Uterus (tissue), 4 donors: ENCODE data around the gene MAD1L1. TPM values are rescaled to one million over a fixed set of nuclear protein-coding genes. Genes with fewer than 3 reads are reported as not detected.

ENCODE experiments used
- DNase-seq, 2 donors: peaks; one replicate each; pipeline ENCODE4 v3.0.0-alpha.2; 2019 to 2020
- H3K27ac ChIP-seq, 2 donors: fragments of 200-600 bp; sonication (generic); 1 replicate in 1 of 2; 2 replicates in 1 of 2; pipeline ENCODE4 v1.5.1; 2016 to 2018
- H3K27me3 ChIP-seq, 2 donors: fragments of 200-600 bp; sonication (generic); one replicate each; pipeline ENCODE4 v1.5.1; 2018 to 2019; ENCODE audit warnings: control low read depth in 1 of 2
- H3K36me3 ChIP-seq, 2 donors: fragments of 200-600 bp; sonication (generic); one replicate each; pipeline ENCODE4 v1.5.1; 2019; ENCODE audit warnings: control low read depth in 1 of 2
- H3K4me1 ChIP-seq, 2 donors: fragments of 200-600 bp; sonication (generic); one replicate each; pipeline ENCODE4 v1.5.1; 2018 to 2019; ENCODE audit warnings: control low read depth in 1 of 2
- H3K4me3 ChIP-seq, 2 donors: fragments of 200-600 bp; sonication (generic); 1 replicate in 1 of 2; 2 replicates in 1 of 2; pipeline ENCODE4 v1.5.1; 2018 to 2019; ENCODE audit warnings: mild to moderate bottlenecking in 1 of 2
- H3K9me3 ChIP-seq, 2 donors: fragments of 200-600 bp; sonication (generic); one replicate each; pipeline ENCODE4 v1.5.1; 2019; ENCODE audit warnings: control low read depth in 1 of 2
- POLR2A ChIP-seq, 2 donors: fragments of 450-650 bp; IDR thresholded peaks; one replicate each; pipeline ENCODE4 v1.6.1; 2016; ENCODE audit warnings: antibody characterized with exemption in 2 of 2, mild to moderate bottlenecking in 1 of 2, moderate library complexity in 1 of 2
- intact Hi-C: fragments of 100-400 bp; cut with DNase I; formaldehyde crosslinking; loops from one replicate; pipeline ENCODE4 v1.15.1; 2023; ENCODE audit warnings: low total_unique reads
- total RNA-seq, 4 donors: library from RNA; depleted of rRNA in 3 of 4; stranded (reverse); fragments of >200 nt in 3 of 4; gene quantifications; one replicate each; pipeline versions ENCODE4 v1.1.0 to v1.2.4, GENCODE V29; 2014 to 2023
- TF ChIP-seq, protein P1 (sequence below), 4 experiments: fragments of 200-600 bp in 2 of 4; fragments of 450-650 bp in 2 of 4; sonication (generic) in 2 of 4; IDR thresholded peaks; one replicate each; pipeline ENCODE4 v1.5.1; 2016 to 2019; ENCODE audit warnings: antibody characterized with exemption in 4 of 4, mild to moderate bottlenecking in 2 of 4, moderate library complexity in 1 of 4
- donor health status: DM: yes; HTN: yes; CAD: no.

Gene MAD1L1
- total RNA-seq, 4 donors from 2014 or later = 13.3 to 37.4 (median 33.1) TPM

DNA sequence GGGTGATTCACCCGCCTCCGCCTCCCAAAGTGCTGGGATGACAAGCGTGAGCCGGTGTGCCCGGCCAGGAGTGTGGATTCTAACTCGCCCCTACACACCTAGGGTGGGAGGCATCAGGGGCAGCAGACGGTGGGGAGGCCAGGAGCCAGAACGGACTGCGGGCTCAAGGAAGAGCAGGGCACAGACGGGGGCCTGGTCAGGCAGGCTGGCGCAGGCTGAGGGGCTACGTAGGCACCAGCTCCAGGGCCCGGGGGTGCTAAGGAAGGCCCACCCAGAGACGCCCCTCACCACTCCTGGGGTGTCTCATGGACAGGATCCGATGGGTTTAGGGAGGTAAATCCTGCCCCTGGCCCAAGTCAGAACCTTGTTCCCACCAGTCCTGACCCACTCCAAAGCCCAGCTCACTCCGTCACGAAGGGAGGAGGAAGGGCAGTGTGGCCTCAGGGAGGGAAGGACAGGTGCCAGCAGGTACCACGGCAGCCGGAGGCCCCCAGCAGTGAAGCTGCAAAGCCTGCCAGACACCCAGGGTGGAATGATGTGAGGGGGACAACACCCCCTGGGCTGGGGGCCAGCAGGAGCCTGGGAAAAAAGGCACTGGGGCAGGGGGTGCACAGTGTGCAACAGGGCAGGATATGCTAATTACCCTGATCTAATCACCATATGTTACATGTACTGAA is 251.4 kb downstream of the MAD1L1 start:
- Histone ChIP-seq H3K4me3 (no peak overlapping the region), H3K27ac (no peak overlapping the region), H3K36me3 (no peaks in the 10 kb centered on the region), H3K9me3 (no peaks in the 10 kb centered on the region), H3K4me1 (no peaks in the 10 kb centered on the region), H3K27me3 (no peaks in the 10 kb centered on the region)
- intact Hi-C loops = no loop called here
- TF ChIP-seq POLR2A (IDR thresholded peaks at IDR 0.05) = no peak
- TF ChIP-seq, protein P1, sequence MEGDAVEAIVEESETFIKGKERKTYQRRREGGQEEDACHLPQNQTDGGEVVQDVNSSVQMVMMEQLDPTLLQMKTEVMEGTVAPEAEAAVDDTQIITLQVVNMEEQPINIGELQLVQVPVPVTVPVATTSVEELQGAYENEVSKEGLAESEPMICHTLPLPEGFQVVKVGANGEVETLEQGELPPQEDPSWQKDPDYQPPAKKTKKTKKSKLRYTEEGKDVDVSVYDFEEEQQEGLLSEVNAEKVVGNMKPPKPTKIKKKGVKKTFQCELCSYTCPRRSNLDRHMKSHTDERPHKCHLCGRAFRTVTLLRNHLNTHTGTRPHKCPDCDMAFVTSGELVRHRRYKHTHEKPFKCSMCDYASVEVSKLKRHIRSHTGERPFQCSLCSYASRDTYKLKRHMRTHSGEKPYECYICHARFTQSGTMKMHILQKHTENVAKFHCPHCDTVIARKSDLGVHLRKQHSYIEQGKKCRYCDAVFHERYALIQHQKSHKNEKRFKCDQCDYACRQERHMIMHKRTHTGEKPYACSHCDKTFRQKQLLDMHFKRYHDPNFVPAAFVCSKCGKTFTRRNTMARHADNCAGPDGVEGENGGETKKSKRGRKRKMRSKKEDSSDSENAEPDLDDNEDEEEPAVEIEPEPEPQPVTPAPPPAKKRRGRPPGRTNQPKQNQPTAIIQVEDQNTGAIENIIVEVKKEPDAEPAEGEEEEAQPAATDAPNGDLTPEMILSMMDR (IDR thresholded peaks at IDR 0.05) = no peak
- no peak for DNase-seq

DNA sequence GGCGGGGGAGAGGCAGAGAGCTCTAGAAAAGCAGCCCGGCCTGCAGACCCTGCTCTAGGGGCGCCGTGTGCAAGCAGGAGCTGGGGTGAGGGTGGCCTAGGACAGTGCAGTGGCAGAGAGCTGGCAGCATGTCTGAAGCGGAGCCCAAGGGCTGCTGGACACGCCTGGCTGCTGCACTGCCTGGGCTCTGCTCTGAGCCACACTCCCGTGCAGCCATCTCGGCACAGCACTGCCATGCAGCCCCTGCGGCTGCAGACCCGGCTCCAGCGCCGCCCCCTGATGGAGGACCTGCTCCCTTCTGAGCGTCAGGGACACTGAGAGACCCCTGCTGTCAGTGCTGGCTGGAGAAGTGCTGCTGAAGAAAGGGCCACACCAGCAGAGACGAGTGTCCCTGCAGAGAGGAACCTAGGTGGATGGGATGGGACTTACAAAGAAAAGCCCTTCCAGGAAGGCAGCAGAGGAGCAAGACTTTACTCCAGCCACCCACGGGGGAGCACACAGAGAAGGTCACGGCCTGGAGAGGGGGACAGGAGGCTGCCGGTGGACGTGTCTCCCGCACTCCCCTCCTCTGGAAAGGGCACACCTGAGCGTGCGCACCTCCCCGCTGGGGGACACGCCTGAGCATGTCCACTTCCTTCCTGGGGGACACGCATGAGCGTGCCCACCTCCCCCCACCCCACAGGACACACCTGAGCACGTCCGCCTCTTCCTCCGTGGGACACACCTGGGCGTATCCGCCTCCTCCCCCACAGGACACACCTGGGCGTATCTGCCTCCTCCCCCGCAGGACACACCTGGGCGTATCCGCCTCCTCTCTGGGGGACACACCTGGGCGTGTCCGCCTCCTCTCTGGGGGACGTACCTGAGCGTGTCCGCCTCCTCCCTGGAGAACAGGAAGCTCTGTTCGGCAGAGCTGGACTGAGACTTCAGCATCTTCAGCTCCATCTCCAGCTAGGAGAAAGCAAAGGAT is 252.9 kb downstream of the MAD1L1 start:
- Histone ChIP-seq H3K9me3 (no peaks in the 10 kb centered on the region), H3K4me3 (no peak overlapping the region), H3K27ac (no peak overlapping the region), H3K4me1 (no peaks in the 10 kb centered on the region), H3K36me3 (no peaks in the 10 kb centered on the region), H3K27me3 (no peaks in the 10 kb centered on the region)
- intact Hi-C loops = no loop called here
- DNase-seq = no peak
- TF ChIP-seq POLR2A (IDR thresholded peaks at IDR 0.05) = no peak
- TF ChIP-seq, protein P1 (IDR thresholded peaks at IDR 0.05) = no peak

DNA sequence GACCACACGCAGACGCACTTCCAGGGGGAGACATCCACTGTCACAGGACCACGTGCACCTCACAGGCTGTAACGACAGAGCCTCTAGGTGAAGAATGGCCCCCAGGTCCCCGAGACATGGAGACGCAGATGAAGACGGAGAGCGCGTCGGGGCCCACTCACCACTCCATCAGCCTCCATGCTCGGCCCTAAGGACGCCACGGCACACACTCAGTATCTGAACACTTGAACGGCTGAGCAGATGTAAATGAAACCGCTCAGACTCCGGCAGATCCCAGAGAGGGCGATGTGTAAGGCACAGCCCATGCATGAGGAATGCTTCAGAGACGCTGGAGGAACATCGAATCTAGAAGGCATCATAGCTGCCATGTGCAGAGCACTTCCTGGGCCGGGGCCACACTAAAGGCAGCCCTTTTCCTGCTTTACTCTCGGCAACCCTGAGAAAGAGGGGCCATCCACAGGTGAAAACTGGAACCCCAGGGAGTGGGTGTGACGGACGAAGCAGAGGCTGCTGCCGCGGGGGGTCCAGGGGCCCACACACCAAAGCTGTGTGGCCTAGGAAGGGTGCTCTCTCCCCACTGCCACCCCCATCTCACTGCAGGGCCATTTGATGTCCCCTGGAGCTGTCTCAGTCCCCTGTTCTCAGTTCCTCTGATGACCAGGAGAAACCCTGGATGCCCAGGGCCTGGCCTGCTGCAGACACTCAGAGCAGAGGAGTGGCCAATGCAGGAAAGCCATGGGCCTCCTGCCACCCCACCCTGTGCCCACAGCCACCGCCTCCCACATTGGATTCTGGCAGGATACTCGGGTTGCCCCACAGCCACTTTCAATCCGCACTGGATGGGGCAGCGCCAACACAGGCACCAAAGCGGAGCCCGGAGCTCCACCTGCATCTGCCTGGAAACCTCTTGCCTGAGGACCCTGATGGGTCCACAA is 253.8 kb downstream of the MAD1L1 start:
- Histone ChIP-seq H3K9me3 (no peaks in the 10 kb centered on the region), H3K27me3 (no peaks in the 10 kb centered on the region), H3K4me3 (no peak overlapping the region), H3K27ac (no peak overlapping the region), H3K36me3 (no peaks in the 10 kb centered on the region), H3K4me1 (no peaks in the 10 kb centered on the region)
- intact Hi-C loops = no loop called here
- TF ChIP-seq, protein P1 (IDR thresholded peaks at IDR 0.05) = no peak
- no peak for TF ChIP-seq POLR2A (IDR thresholded peaks at IDR 0.05)
- DNase-seq = no peak

DNA sequence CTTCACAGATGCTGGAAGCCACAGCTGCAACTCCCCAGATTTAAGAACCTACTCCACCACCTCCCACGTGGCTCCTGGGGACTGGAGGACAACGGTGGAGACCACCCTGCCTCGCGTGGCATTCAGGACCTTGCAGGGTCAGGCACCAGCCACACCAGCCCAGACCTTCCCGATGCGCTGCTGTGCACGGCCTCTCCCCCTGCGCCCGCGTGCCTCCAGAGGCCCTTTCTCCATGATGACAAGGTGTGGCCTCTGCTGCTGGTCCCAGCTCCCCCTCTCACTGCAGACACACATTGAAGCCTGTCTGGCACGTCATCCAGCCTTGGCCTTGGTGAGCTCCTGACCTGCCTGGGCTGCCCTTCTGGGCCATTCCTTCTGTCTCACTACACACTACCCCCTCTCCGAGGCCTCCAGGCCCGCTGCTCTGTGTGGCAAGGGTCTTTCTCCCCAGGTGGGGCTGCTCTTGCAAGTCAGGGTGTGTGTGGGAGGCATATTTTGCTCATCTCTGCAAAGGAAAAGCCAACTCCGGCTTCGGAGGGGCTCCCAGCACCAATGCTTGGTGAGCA is 254.8 kb downstream of the MAD1L1 start:
- TF ChIP-seq POLR2A (IDR thresholded peaks at IDR 0.05) = no peak
- TF ChIP-seq, protein P1 (IDR thresholded peaks at IDR 0.05) = no peak
- Histone ChIP-seq H3K4me1 (no peaks in the 10 kb centered on the region), H3K27me3 (no peaks in the 10 kb centered on the region), H3K27ac (no peak overlapping the region), H3K9me3 (no peaks in the 10 kb centered on the region), H3K36me3 (no peaks in the 10 kb centered on the region), H3K4me3 (no peak overlapping the region)
- intact Hi-C loops = no loop called here
- no peak for DNase-seq
